Mesenchymal stem cell (in vitro differentiated cells and primary cell): ENCODE data around the gene VIPR2.

Experiments
- DNase-seq: peaks from one replicate; pipeline ENCODE4 v3.0.0-alpha.2; 2013
- H2AFZ ChIP-seq: one replicate; pipeline ENCODE4 v1.6.1; 2013; ENCODE audit warnings: low read depth, mild to moderate bottlenecking, control low read depth, inconsistent platforms, low read length, moderate library complexity
- H2AK5ac ChIP-seq: 2 replicates; pipeline ENCODE4 v1.6.1; 2013; ENCODE audit warnings: low read length, moderate library complexity, mild to moderate bottlenecking, inconsistent platforms; ENCODE audit not compliant: severe bottlenecking
- H2BK120ac ChIP-seq: one replicate; pipeline ENCODE4 v1.6.1; 2013; ENCODE audit warnings: low read depth, mild to moderate bottlenecking, inconsistent platforms, low read length, moderate library complexity
- H2BK12ac ChIP-seq, 2 experiments: one replicate each; pipeline ENCODE4 v1.6.1; 2013; ENCODE audit warnings: inconsistent platforms in 2 of 2, low read length in 2 of 2, mild to moderate bottlenecking in 2 of 2, moderate library complexity in 2 of 2, control low read depth in 1 of 2
- H2BK15ac ChIP-seq: one replicate; pipeline ENCODE4 v1.6.1; 2013; ENCODE audit warnings: mild to moderate bottlenecking, low read depth, inconsistent platforms; ENCODE audit not compliant: poor library complexity, severe bottlenecking
- H2BK5ac ChIP-seq: 2 replicates; pipeline ENCODE4 v1.6.1; 2013; ENCODE audit warnings: low read depth, mild to moderate bottlenecking, low read length, control low read depth, inconsistent platforms; ENCODE audit not compliant: poor library complexity, severe bottlenecking
- H3K14ac ChIP-seq, 2 experiments: one replicate each; pipeline ENCODE4 v1.6.1; 2013; ENCODE audit warnings: inconsistent platforms in 2 of 2, low read length in 2 of 2, control low read depth in 1 of 2, mild to moderate bottlenecking in 1 of 2, moderate library complexity in 1 of 2
- H3K18ac ChIP-seq, 2 experiments: one replicate each; pipeline ENCODE4 v1.6.1; 2013; ENCODE audit warnings: inconsistent platforms in 2 of 2, low read length in 2 of 2, control low read depth in 1 of 2, low read depth in 1 of 2, mild to moderate bottlenecking in 1 of 2
- H3K23ac ChIP-seq, 2 experiments: one replicate each; pipeline ENCODE4 v1.6.1; 2013; ENCODE audit warnings: inconsistent platforms in 2 of 2, low read length in 2 of 2, mild to moderate bottlenecking in 2 of 2, moderate library complexity in 2 of 2, control low read depth in 1 of 2
- H3K27ac ChIP-seq: 2 replicates; pipeline ENCODE4 v1.5.1; 2013; ENCODE audit warnings: mild to moderate bottlenecking, moderate library complexity, low read length, control low read depth, inconsistent platforms; ENCODE audit not compliant: poor library complexity, severe bottlenecking
- H3K27me3 ChIP-seq, 2 experiments: 2 replicates each; pipeline versions ENCODE4 v1.6.1 to v1.7.0; 2013; ENCODE audit warnings: low read length in 2 of 2, mild to moderate bottlenecking in 2 of 2, moderate library complexity in 2 of 2, control low read depth in 1 of 2, inconsistent platforms in 1 of 2; ENCODE audit not compliant: control insufficient read depth in 1 of 2, insufficient read depth in 1 of 2
- H3K36me3 ChIP-seq, 2 experiments: 2 replicates each; pipeline versions ENCODE4 v1.6.1 to v1.7.0; 2013; ENCODE audit warnings: low read length in 2 of 2, control low read depth in 1 of 2, inconsistent platforms in 1 of 2, low read depth in 1 of 2, mild to moderate bottlenecking in 1 of 2; ENCODE audit not compliant: insufficient read depth in 2 of 2, control insufficient read depth in 1 of 2
- H3K4ac ChIP-seq, 2 experiments: one replicate each; pipeline ENCODE4 v1.6.1; 2013; ENCODE audit warnings: inconsistent platforms in 2 of 2, low read length in 2 of 2, mild to moderate bottlenecking in 2 of 2, moderate library complexity in 2 of 2, control low read depth in 1 of 2, low read depth in 1 of 2
- H3K4me1 ChIP-seq: 2 replicates; pipeline ENCODE4 v1.6.1; 2013; ENCODE audit warnings: low read depth, low read length, control low read depth; ENCODE audit not compliant: control insufficient read depth, insufficient read depth
- H3K4me2 ChIP-seq: 2 replicates; pipeline ENCODE4 v1.6.1; 2013; ENCODE audit warnings: low read length, mild to moderate bottlenecking, inconsistent platforms; ENCODE audit not compliant: poor library complexity, severe bottlenecking
- H3K4me3 ChIP-seq, 2 experiments: 2 replicates each; pipeline versions ENCODE4 v1.5.1 to v1.7.0; 2013; ENCODE audit warnings: low read length in 2 of 2, mild to moderate bottlenecking in 2 of 2, control low read depth in 1 of 2, low read depth in 1 of 2; ENCODE audit not compliant: insufficient read depth in 1 of 2
- H3K79me1 ChIP-seq: replicated peaks from 2 replicates; pipeline ENCODE4 v1.6.1; 2013; ENCODE audit warnings: mild to moderate bottlenecking, control low read depth, low read length, inconsistent platforms; ENCODE audit not compliant: poor library complexity, severe bottlenecking
- H3K9ac ChIP-seq: 2 replicates; pipeline ENCODE4 v1.7.0; 2013; ENCODE audit warnings: mild to moderate bottlenecking, low read length, moderate library complexity
- H3K9me3 ChIP-seq: 2 replicates; pipeline ENCODE4 v1.7.0; 2013; ENCODE audit warnings: mild to moderate bottlenecking, low read length; ENCODE audit not compliant: control insufficient read depth
- H4K8ac ChIP-seq: one replicate; pipeline ENCODE4 v1.6.1; 2013; ENCODE audit warnings: inconsistent platforms, mild to moderate bottlenecking, low read length, moderate library complexity
- H4K91ac ChIP-seq: one replicate; pipeline ENCODE4 v1.6.1; 2013; ENCODE audit warnings: mild to moderate bottlenecking, low read length, inconsistent platforms
- WGBS: methylation state at CpG from one replicate; pipeline ENCODE4 v1.1.7; 2013; ENCODE audit warnings: mixed read lengths; 5-methylcytosine and 5-hydroxymethylcytosine counted together

VIPR2 gene

GRCh38 chr7:159042103-159042502 lies 102.6 kb downstream of the VIPR2 start:
- Histone ChIP-seq H4K91ac (no peak overlapping the region), H3K4ac (no peak overlapping the region), H3K9ac (no peak overlapping the region), H3K4me1 (no peaks in the 10 kb centered on the region), H3K27ac (no peak overlapping the region), H2BK5ac (no peak overlapping the region), H3K79me1 (no peaks in the 10 kb centered on the region), H3K9me3 (no peaks in the 10 kb centered on the region), H4K8ac (no peak overlapping the region), H3K4me2 (no peak overlapping the region), H2AFZ (no peak overlapping the region), H2BK120ac (no peak overlapping the region), H2BK15ac (no peak overlapping the region), H3K36me3 (no peaks in the 10 kb centered on the region), H3K27me3 (no peaks in the 10 kb centered on the region), H3K14ac (no peak overlapping the region), H3K18ac (no peak overlapping the region), H2AK5ac (no peak overlapping the region), H3K4me3 (no peak overlapping the region), H2BK12ac (no peak overlapping the region), H3K23ac (no peak overlapping the region)
- 85% methylated on average over 4 of the region's 8 CpGs for WGBS
- no peak for DNase-seq

GRCh38 chr7:159040912-159041711 lies 103.6 kb downstream of the VIPR2 start:
- WGBS, result 87% methylated on average over 24 of the region's 24 CpGs
- H3K27ac ChIP-seq, result no peak overlapping the region
- no peaks in the 10 kb centered on the region for H3K36me3 ChIP-seq
- DNase-seq, result no peak
- no peak overlapping the region for H2BK120ac ChIP-seq
- no peak overlapping the region for H4K91ac ChIP-seq
- no peak overlapping the region for H2BK15ac ChIP-seq
- H3K4me3 ChIP-seq, result no peak overlapping the region
- no peak overlapping the region for H2BK12ac ChIP-seq
- no peak overlapping the region for H3K18ac ChIP-seq
- H3K9ac ChIP-seq, result no peak overlapping the region
- H4K8ac ChIP-seq, result no peak overlapping the region
- H3K4me2 ChIP-seq, result no peak overlapping the region
- no peak overlapping the region for H2BK5ac ChIP-seq
- H3K79me1 ChIP-seq, result no peaks in the 10 kb centered on the region
- peaks cover 5% of the 10 kb centered on the region for H3K4me1 ChIP-seq
- no peak overlapping the region for H3K4ac ChIP-seq
- no peak overlapping the region for H2AK5ac ChIP-seq
- no peak overlapping the region for H2AFZ ChIP-seq
- no peaks in the 10 kb centered on the region for H3K27me3 ChIP-seq
- no peak overlapping the region for H3K14ac ChIP-seq
- H3K9me3 ChIP-seq, result no peaks in the 10 kb centered on the region
- H3K23ac ChIP-seq, result no peak overlapping the region

GRCh38 chr7:159040146-159040545 lies 104.5 kb downstream of the VIPR2 start:
- Histone ChIP-seq H3K4me2 (no peak overlapping the region), H2BK5ac (no peak overlapping the region), H2AK5ac (no peak overlapping the region), H3K4ac (no peak overlapping the region), H2BK15ac (no peak overlapping the region), H4K8ac (no peak overlapping the region), H3K4me3 (no peak overlapping the region), H3K36me3 (no peaks in the 10 kb centered on the region), H2AFZ (no peak overlapping the region), H3K9ac (no peak overlapping the region), H3K79me1 (no peaks in the 10 kb centered on the region), H3K4me1 (peaks cover 5% of the 10 kb centered on the region), H4K91ac (no peak overlapping the region), H3K18ac (no peak overlapping the region), H2BK120ac (no peak overlapping the region), H3K27ac (no peak overlapping the region), H3K14ac (no peak overlapping the region), H3K27me3 (no peaks in the 10 kb centered on the region), H2BK12ac (no peak overlapping the region), H3K23ac (no peak overlapping the region), H3K9me3 (no peaks in the 10 kb centered on the region)
- DNase-seq, result no peak
- WGBS, result 81% methylated on average over 10 of the region's 10 CpGs

GRCh38 chr7:159039716-159040115 lies 105.0 kb downstream of the VIPR2 start:
- Histone ChIP-seq H2BK15ac (no peak overlapping the region), H3K23ac (no peak overlapping the region), H2AFZ (no peak overlapping the region), H2BK12ac (no peak overlapping the region), H4K8ac (no peak overlapping the region), H3K9ac (no peak overlapping the region), H3K27ac (no peak overlapping the region), H3K27me3 (peaks cover 0 to 4% of the 10 kb centered on the region in 2 experiments), H4K91ac (no peak overlapping the region), H2BK120ac (no peak overlapping the region), H3K79me1 (no peaks in the 10 kb centered on the region), H3K4me2 (no peak overlapping the region), H2AK5ac (no peak overlapping the region), H3K4ac (no peak overlapping the region), H3K4me1 (peaks cover 9% of the 10 kb centered on the region), H2BK5ac (no peak overlapping the region), H3K9me3 (no peaks in the 10 kb centered on the region), H3K4me3 (no peak overlapping the region), H3K14ac (no peak overlapping the region), H3K36me3 (no peaks in the 10 kb centered on the region), H3K18ac (no peak overlapping the region)
- 91% methylated on average over 13 of the region's 14 CpGs for WGBS
- DNase-seq, result no peak
